Spleen (tissue), 7 donors: ENCODE results near the gene ANKRD60.

ENCODE experiments used
- POLR2A ChIP-seq, 3 donors: fragments of 450-650 bp; IDR thresholded peaks; one replicate each; pipeline ENCODE4 v1.5.1; 2017; ENCODE audit warnings: antibody characterized with exemption in 3 of 3, mild to moderate bottlenecking in 1 of 3
- TF ChIP-seq, protein P1 (sequence below), 11 experiments: fragments of 200-600 bp in 7 of 11; fragments of 450-650 bp in 4 of 11; sonication (generic) in 4 of 11; IDR thresholded peaks in 8 of 11; conservative IDR thresholded peaks in 3 of 11; 1 replicate in 7 of 11; 2 replicates in 4 of 11; pipeline versions ENCODE4 v1.4.0 to v1.8.0; 2016 to 2021; ENCODE audit warnings: antibody characterized with exemption in 11 of 11, inconsistent platforms in 4 of 11, mild to moderate bottlenecking in 1 of 11
- donor health status: DM: no; HTN: no; CAD: no; lungs with moderate emphysema.
- donor health status: DM: no; HTN: no; CAD: no.
- donor health status: DM: no; HTN: no; CAD: no.

DNA sequence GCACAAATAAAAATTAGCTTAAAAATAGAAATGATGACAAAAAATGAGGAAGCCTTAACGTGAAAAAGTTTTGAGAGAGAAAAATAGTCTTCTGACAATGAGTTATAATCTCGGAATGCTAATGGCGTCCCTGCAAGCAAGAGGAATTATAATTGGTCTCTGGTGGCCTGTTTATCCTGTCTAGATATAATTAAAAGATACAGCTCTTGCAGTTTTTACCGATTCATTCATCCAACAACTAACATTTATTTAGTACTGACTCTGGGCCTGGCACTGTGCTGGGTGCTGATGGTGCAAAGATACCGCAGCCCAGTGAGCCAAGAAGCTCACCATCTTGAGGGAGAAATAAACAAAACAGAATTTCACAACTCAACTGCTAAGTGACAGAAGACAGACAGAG is 31.6 kb upstream of the ANKRD60 start:
- TF ChIP-seq, protein P1, sequence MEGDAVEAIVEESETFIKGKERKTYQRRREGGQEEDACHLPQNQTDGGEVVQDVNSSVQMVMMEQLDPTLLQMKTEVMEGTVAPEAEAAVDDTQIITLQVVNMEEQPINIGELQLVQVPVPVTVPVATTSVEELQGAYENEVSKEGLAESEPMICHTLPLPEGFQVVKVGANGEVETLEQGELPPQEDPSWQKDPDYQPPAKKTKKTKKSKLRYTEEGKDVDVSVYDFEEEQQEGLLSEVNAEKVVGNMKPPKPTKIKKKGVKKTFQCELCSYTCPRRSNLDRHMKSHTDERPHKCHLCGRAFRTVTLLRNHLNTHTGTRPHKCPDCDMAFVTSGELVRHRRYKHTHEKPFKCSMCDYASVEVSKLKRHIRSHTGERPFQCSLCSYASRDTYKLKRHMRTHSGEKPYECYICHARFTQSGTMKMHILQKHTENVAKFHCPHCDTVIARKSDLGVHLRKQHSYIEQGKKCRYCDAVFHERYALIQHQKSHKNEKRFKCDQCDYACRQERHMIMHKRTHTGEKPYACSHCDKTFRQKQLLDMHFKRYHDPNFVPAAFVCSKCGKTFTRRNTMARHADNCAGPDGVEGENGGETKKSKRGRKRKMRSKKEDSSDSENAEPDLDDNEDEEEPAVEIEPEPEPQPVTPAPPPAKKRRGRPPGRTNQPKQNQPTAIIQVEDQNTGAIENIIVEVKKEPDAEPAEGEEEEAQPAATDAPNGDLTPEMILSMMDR (IDR thresholded peaks at IDR 0.05 in 8 of 11, conservative IDR thresholded peaks at IDR 0.05 in 3 of 11), result no peak
- no peak for TF ChIP-seq POLR2A (IDR thresholded peaks at IDR 0.05)
